Stimulated activated naive B cell treated with anti-CD40 and anti-IgM and Interleukin-4, amounts not matched to agents 10 μg/mL and 1 μg/mL and 100 μg/mL, for 72 hours (primary cell): Measurements from ENCODE around the gene UNK.

ENCODE experiments used
- ATAC-seq, 2 donors: fragments of 150-1000 bp; cut with Tn5 transposase; replicated peaks; 2 replicates each; pipeline ENCODE4 v1.10.0; 2021; ENCODE audit warnings: moderate library complexity in 1 of 2
- DNase-seq: peaks from one replicate; pipeline ENCODE4 v3.0.0; 2021
- H3K27ac Mint-ChIP-seq: one replicate; pipeline ENCODE4 v1.8.0; 2022; ENCODE audit warnings: mild to moderate bottlenecking, mixed read lengths
- H3K27me3 Mint-ChIP-seq, 2 donors: one replicate each; pipeline ENCODE4 v1.8.0; 2022; ENCODE audit warnings: mixed read lengths in 2 of 2
- H3K36me3 Mint-ChIP-seq, 2 donors: one replicate each; pipeline ENCODE4 v1.8.0; 2022; ENCODE audit warnings: mixed read lengths in 2 of 2, mild to moderate bottlenecking in 1 of 2
- H3K4me1 Mint-ChIP-seq, 2 donors: one replicate each; pipeline ENCODE4 v1.8.0; 2022; ENCODE audit warnings: mixed read lengths in 2 of 2, mild to moderate bottlenecking in 1 of 2
- H3K4me3 Mint-ChIP-seq, 2 donors: one replicate each; pipeline ENCODE4 v1.8.0; 2022; ENCODE audit warnings: mild to moderate bottlenecking in 2 of 2, mixed read lengths in 2 of 2, moderate library complexity in 1 of 2
- H3K9me3 Mint-ChIP-seq, 2 donors: one replicate each; pipeline ENCODE4 v1.8.0; 2022; ENCODE audit warnings: mixed read lengths in 2 of 2, mild to moderate bottlenecking in 1 of 2

UNK gene

DNA sequence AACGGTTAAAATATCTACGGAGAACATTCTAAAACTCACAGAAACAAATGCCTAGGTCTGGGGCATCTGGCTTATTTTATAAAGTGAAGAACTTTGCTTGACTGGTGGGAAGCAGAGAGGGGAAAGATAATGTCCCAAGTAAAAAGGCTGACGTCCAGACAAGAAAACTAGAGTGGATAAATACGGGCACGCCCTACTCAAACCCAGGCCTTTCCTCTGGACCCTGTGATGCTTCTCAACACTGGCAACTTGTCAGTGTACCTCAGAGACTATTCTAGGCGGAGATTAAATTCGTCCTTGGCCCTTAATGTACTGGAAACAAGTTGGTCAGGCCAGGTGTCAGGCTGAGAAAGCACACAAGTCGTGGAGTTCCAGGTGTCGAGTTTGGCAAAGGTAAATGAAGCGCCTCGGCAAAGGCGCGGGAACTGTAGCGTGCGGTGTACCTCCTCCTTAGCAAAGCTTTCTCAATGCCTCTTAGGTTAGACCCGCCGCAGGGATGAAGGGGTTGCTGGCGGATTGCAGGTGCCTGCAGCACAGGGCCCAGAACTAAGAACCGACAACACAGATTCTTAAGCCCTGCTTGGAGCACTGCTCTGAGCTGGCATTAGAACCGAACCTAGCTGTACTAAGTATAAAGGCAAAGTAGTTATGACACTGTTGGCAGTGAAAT lies 668 bp upstream of the UNK start:
- ATAC-seq = peak; percentile 1
- Mint-ChIP-seq H3K4me1 (peaks cover 23 to 45% of the 10 kb centered on the region in 2 donors), H3K9me3 (peaks cover 0 to 1% of the 10 kb centered on the region in 2 donors), H3K27me3 (peaks cover 5 to 6% of the 10 kb centered on the region in 2 donors), H3K4me3 (peak overlapping the region; percentile 87 to 93), H3K27ac (peak overlapping the region; percentile 99), H3K36me3 (peaks cover 8 to 25% of the 10 kb centered on the region in 2 donors)
- DNase-seq = no peak

DNA sequence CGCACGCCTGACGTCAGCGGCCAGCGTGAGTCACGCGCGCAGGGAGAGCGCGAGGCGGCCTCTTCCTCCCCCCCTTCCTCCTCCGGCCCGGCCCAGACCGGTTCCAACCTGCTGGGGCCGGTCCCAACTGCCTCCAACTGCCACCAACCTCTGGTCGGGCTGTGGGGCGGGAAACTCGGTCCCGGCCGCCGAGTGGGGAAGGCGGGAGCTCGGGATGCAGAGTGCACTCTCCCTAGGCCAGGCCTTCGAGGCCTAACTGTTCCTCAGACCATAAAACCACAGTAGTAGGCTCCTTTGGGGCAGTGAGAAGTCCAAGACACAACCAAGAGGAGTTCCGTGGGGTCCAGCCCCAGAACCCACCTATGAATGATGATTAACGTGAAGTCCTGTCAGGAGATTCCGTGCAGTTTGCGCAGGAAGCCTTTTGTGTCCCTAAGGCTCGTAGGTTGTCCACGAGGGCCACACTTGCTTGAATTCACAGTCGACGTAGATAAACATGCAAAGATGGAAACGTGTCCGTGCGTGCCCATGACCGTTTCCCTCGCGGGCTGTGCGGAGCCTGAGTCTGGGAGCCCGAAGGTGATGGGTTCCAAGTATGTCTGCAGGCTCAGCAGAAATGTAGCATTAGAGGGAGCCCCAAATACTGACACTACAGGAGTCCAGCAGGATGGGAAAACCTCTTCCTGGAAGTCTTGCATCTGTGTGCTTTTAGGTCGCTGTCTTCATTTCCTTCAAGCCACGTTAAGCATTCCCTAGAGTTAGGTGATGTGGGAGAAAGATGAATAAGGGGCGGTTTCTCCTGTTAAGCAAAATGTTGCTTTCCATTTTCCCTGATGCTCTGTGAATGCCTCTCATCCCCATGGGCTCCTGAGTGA lies 647 bp downstream of the UNK start:
- peak; percentile 81 to 85 for ATAC-seq
- DNase-seq = peak; percentile 86
- Mint-ChIP-seq H3K27me3 (no peaks in the 10 kb centered on the region), H3K4me3 (peak overlapping the region; percentile 87 to 93), H3K27ac (peak overlapping the region; percentile 99), H3K4me1 (peaks cover 19 to 40% of the 10 kb centered on the region in 2 donors), H3K36me3 (peaks cover 7 to 19% of the 10 kb centered on the region in 2 donors), H3K9me3 (peaks cover 0 to 1% of the 10 kb centered on the region in 2 donors)

DNA sequence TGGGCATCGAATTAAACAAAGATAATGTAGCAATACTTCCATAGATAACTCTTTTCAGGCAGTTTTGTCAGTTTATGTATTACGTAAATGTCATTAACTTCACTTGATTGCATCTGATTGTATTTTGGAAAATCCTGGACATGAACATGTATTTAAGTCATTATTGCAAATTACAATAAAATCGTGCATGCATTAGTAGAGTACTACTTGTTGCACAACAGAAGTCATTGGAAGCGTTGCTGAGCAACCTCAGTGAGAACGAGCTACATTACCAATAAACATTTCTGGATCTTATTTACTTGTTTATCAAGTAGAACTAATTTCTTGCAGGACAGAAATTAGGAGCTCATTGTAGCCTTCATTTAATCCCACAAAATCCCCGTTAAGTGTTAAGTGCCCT lies 6.6 kb downstream of the UNK start:
- no peak for ATAC-seq
- DNase-seq = no peak
- peaks cover 15 to 17% of the 10 kb centered on the region in 2 donors for H3K36me3 Mint-ChIP-seq
- no peaks in the 10 kb centered on the region for H3K9me3 Mint-ChIP-seq
- no peak overlapping the region for H3K4me3 Mint-ChIP-seq
- no peak overlapping the region for H3K27ac Mint-ChIP-seq
- no peaks in the 10 kb centered on the region for H3K27me3 Mint-ChIP-seq
- H3K4me1 Mint-ChIP-seq = peaks cover 17 to 35% of the 10 kb centered on the region in 2 donors

DNA sequence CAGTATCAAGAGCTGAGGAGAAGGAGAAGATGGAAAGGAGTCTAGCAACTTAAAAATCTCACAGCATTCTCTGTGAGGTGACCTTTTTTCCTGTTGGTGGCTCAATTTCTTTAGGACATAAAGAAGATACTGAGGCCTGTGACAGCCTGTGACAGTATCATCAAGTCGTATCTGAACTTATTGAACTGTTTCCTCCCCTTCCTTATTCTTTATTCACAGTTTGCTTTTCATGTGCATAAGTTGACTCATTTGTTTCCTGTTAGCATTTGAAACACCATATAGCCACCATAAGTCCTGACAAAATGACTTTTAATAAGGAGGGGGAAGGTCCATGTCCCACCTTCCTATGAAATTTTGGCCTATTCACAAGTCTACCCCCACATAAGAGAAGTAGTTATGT lies 8.9 kb downstream of the UNK start:
- Mint-ChIP-seq H3K9me3 (no peaks in the 10 kb centered on the region), H3K36me3 (peaks cover 15 to 17% of the 10 kb centered on the region in 2 donors), H3K4me1 (peaks cover 13 to 26% of the 10 kb centered on the region in 2 donors), H3K4me3 (no peak overlapping the region), H3K27me3 (no peaks in the 10 kb centered on the region), H3K27ac (no peak overlapping the region)
- no peak for DNase-seq
- ATAC-seq = peak in 1 of 2 donors; percentile 36

DNA sequence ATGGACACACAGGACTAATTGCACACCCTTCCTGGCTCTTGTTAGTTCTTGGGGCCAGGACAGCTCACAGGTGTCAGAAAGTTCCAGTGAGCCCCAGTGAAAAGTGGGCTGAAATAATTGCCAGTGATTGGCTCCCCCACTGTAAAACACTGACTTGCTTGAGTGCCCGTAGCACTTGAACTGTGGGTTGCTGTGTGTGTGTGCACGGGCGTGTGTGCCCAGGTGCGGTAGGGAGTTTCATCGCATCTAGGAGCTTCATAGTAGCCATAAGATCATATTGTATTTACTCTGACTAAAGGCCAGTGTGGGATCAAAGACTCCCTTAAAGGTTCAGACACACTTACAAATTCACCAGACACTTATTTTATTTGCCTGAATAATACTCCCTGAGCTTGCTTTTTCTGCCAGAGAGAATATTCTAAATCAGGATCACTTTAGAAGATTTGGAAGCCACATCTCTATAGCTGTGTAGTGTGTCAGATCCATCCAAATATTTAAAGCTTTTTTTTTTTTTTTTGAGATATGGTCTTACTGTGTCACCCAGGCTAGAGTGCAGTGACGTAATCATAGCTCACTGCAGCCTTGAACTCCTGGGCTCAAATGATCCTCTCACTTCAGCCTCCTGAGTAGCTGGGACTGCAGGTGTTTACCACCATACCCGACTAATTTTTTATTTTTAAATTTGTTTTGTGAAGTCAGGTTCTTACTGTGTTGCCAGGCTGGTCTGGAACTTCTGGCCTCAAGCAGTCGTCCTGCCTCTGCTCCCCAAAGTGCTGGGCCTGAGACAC lies 11.4 kb downstream of the UNK start:
- no peak overlapping the region for H3K4me3 Mint-ChIP-seq
- DNase-seq = no peak
- H3K27ac Mint-ChIP-seq = no peak overlapping the region
- no peak for ATAC-seq
- peaks cover 17 to 28% of the 10 kb centered on the region in 2 donors for H3K36me3 Mint-ChIP-seq
- H3K9me3 Mint-ChIP-seq = no peaks in the 10 kb centered on the region
- peaks cover 15 to 30% of the 10 kb centered on the region in 2 donors for H3K4me1 Mint-ChIP-seq
- no peaks in the 10 kb centered on the region for H3K27me3 Mint-ChIP-seq

DNA sequence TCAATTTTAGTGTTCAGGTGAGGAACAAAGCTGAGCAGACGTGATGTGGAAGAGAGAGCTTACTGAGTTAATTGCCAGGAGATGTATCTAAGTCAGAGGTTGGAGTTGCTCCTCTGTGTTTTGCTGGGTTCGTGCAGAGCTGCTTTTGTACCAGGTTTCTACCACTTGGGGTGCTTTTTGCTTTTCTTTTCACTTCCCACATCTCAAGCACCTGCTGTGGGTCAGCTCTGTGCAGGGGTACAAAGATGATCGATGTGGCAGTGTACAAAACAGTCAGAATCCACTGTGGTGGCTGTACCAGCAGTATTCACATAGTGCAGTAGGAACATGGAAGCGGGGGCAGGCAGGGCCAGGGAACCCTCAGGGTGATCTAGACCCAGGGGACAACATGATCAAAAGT lies 14.8 kb downstream of the UNK start:
- Mint-ChIP-seq H3K4me3 (no peak overlapping the region), H3K27ac (peak overlapping the region; percentile 40), H3K4me1 (peaks cover 11 to 27% of the 10 kb centered on the region in 2 donors), H3K27me3 (no peaks in the 10 kb centered on the region), H3K36me3 (peaks cover 15 to 26% of the 10 kb centered on the region in 2 donors), H3K9me3 (no peaks in the 10 kb centered on the region)
- ATAC-seq (peak; percentile 72 to 75), DNase-seq (no peak)

DNA sequence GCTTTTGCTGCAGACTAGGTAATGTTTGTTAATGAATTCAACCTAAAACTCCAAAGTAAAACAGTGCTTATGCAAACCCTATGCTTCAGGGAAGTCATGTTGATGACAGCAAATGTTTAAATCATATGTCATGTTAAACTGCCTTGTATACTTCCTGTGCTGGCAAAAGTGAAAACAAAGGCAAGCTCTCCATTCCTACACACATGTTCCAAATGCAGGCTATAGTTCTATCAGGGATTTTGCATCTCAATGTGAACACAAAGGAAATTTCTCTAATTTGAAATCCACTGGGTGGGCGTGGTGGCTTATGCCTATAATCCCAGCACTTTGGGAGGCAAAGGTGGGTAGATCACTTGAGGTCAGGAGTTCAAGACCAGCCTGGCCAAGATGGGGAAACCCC lies 19.3 kb downstream of the UNK start:
- H3K9me3 Mint-ChIP-seq = no peaks in the 10 kb centered on the region
- no peak overlapping the region for H3K4me3 Mint-ChIP-seq
- ATAC-seq (no peak), DNase-seq (no peak)
- peaks cover 11 to 27% of the 10 kb centered on the region in 2 donors for H3K36me3 Mint-ChIP-seq
- H3K27ac Mint-ChIP-seq = no peak overlapping the region
- H3K27me3 Mint-ChIP-seq = no peaks in the 10 kb centered on the region
- peaks cover 15 to 35% of the 10 kb centered on the region in 2 donors for H3K4me1 Mint-ChIP-seq

DNA sequence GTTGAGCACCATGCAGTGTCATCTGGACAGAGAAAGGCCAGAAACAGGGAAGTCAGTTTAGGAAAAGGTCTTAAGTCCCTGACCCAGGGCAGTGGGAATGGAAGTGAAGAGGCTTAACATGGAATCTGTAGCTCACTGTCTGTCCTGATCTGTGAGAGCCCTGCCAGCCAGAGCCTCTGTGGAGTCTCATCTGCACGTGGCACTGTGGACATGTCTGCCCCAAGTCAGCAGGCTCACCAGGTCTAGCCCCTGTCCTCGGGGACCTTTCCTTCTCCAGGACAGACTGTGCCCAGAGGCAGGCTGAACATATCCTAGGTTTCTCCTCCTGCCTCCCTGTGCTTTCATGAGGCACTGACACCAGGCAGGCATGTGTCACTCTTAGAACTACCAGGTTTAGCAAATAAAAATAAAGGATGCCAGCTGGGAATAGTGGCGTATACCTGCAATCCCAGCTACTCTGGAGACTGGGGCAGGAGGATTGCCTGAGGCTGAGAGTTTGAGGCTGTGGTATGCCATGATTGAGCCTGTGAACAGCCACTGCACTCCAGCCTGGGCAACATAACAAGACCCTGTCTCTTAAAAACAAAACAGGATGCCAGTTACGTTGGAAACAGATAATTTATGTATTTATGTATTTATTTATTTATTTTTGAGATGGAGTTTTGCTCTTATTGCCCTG lies 22.4 kb downstream of the UNK start:
- no peak overlapping the region for H3K27ac Mint-ChIP-seq
- H3K4me3 Mint-ChIP-seq = no peak overlapping the region
- peaks cover 7 to 23% of the 10 kb centered on the region in 2 donors for H3K36me3 Mint-ChIP-seq
- ATAC-seq (no peak), DNase-seq (no peak)
- H3K9me3 Mint-ChIP-seq = no peaks in the 10 kb centered on the region
- no peaks in the 10 kb centered on the region for H3K27me3 Mint-ChIP-seq
- peaks cover 16 to 35% of the 10 kb centered on the region in 2 donors for H3K4me1 Mint-ChIP-seq

DNA sequence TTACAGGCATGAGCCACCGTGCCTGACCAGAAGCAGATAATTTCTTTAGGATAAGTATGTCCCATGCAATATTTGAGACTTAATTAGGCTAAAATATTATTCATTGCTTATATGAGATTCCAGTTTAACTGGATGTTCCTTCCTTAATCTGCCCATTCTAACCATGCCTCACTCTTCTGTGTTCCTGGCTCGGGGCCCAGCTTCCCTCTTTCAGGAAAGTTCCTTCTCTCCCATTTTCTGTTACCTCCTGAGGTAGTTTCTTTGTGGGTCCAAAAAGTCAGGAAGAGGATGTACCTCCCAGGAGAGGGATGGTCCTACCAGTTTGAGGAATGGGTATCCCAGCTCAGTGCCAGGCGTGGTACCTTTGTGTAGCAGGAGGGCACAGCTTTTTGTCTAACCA lies 23.3 kb downstream of the UNK start:
- ATAC-seq = no peak
- no peaks in the 10 kb centered on the region for H3K27me3 Mint-ChIP-seq
- H3K9me3 Mint-ChIP-seq = no peaks in the 10 kb centered on the region

DNA sequence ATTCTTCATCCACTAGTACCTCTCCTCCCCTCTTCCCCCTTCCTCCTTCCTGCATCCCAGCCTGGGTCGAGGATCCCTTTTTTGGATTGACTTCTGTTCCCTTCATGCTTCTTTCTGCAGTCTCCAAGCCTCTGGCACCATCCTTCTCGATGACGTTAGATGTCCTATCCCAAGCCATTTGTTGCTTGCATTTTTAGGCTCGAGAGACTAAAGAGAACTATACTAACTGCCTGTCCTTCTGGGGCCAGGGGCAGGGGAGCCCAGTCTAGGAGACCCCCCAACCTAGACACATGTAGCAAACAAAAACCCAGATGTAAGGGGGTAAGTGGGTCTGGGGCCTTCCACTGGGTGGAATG lies 23.9 kb downstream of the UNK start:
- ATAC-seq = peak in 1 of 2 donors; percentile 13
- Mint-ChIP-seq H3K36me3 (peaks cover 17 to 27% of the 10 kb centered on the region in 2 donors), H3K4me3 (peak overlapping the region; percentile 38 to 58), H3K9me3 (no peaks in the 10 kb centered on the region), H3K27me3 (no peaks in the 10 kb centered on the region), H3K27ac (peak overlapping the region; percentile 92), H3K4me1 (peaks cover 13 to 33% of the 10 kb centered on the region in 2 donors)
- DNase-seq = no peak

More for the DNA sequence above, 23.3 kb downstream of the UNK start:
- DNase-seq = no peak
- Mint-ChIP-seq H3K27ac (no peak overlapping the region), H3K4me3 (no peak overlapping the region), H3K4me1 (peaks cover 16 to 35% of the 10 kb centered on the region in 2 donors), H3K36me3 (peaks cover 15 to 29% of the 10 kb centered on the region in 2 donors)

DNA sequence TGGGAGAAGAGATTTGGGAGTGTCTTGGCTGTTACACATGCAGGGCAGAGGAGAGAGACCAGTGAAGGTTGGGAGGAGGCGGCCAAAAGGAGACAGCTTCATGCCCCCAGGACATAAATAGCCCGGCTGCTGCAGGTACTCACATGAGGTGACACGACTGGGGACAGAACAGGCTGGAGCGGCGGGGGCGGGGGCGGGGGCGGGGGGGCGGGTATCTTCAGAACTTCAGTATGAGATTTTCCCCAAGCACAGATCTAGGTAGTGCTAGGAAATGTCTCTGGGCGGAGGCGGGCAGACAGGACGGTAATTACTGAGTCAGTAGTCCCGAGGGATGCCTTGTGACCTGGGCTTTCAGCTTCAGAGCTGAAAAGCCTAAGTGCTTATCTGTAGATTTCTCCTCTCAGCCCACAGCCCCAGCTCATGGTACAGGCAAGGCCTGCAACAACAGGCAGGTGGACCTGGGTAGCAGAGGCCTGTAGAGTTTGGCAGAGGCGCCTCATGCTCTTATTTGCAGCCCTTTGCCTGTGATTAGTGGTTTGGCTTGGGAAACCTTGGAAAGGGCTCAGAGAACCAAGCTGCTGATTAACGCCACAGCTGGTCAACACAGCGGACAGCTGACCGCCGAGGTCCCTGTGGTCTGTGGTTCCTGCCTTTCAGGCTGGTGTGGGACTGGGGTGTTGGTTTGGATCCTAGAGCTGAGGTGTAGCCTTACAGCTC lies 24.5 kb downstream of the UNK start:
- Mint-ChIP-seq H3K36me3 (peaks cover 22 to 31% of the 10 kb centered on the region in 2 donors), H3K27ac (peak overlapping the region; percentile 92), H3K4me3 (peak overlapping the region; percentile 38 to 58), H3K27me3 (no peaks in the 10 kb centered on the region), H3K4me1 (peaks cover 11 to 28% of the 10 kb centered on the region in 2 donors), H3K9me3 (no peaks in the 10 kb centered on the region)
- DNase-seq (peak; percentile 62), ATAC-seq (peak; percentile 99)

DNA sequence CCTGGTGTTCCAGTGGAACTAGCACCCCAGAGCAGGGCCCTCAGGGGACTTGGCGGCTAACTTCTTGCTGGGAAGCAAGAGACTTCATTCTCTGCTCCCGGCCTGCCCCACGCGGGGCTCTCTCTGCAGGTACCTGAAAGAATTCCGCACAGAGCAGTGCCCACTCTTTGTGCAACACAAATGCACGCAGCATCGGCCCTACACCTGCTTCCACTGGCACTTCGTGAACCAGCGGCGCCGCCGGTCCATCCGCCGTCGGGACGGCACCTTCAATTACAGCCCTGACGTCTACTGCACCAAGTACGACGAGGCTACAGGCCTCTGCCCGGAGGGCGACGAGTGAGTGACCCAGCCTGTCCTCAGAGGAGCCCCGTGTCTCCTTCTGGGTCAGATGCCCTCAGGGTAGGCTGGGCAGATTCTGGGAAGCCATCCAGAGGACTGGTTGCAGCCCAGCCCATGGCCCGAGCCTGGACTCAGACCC lies 25.1 kb downstream of the UNK start:
- no peaks in the 10 kb centered on the region for H3K9me3 Mint-ChIP-seq
- H3K27me3 Mint-ChIP-seq = no peaks in the 10 kb centered on the region
- peaks cover 11 to 26% of the 10 kb centered on the region in 2 donors for H3K4me1 Mint-ChIP-seq
- H3K4me3 Mint-ChIP-seq = no peak overlapping the region
- ATAC-seq (no peak), DNase-seq (no peak)
- peaks cover 26 to 37% of the 10 kb centered on the region in 2 donors for H3K36me3 Mint-ChIP-seq
- no peak overlapping the region for H3K27ac Mint-ChIP-seq

DNA sequence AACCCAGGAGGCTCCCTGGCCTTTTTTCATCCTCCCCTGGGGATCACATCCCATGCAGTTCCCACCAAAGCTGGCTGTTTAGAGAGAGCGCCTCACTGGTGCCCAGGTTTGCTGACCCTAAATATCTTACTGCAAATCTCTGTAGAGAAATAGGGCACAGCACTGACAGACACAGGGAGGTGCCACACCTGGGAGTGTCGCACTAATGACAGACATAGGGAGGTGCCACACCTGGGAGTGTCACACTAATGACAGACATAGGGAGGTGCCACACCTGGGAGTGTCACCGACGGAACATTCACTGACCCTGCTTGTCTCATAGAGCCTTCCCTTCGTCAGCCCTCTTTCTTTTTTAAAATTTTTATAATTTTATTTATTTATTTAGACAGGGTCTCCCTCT lies 25.6 kb downstream of the UNK start:
- no peak for ATAC-seq
- no peaks in the 10 kb centered on the region for H3K9me3 Mint-ChIP-seq
- H3K27ac Mint-ChIP-seq = no peak overlapping the region
- H3K4me1 Mint-ChIP-seq = peaks cover 11 to 26% of the 10 kb centered on the region in 2 donors
- H3K36me3 Mint-ChIP-seq = peaks cover 29 to 39% of the 10 kb centered on the region in 2 donors
- no peak overlapping the region for H3K4me3 Mint-ChIP-seq
- no peaks in the 10 kb centered on the region for H3K27me3 Mint-ChIP-seq
- no peak for DNase-seq
